K562 (cell line): ENCODE results near the gene WDR18. TPM values are rescaled to one million over a fixed set of nuclear protein-coding genes. Genes with fewer than 3 reads are reported as not detected.
A peak's percentile ranks its signal among the peaks of the same experiment; 100 is the strongest.

Experiments
- ATAC-seq: fragments of 200-7000 bp; cut with Tn5 transposase; 3 replicates; pipeline ENCODE4 v1.9.1; 2020; ENCODE audit warnings: moderate library complexity
- BruUV-seq: library from RNA; stranded (reverse); fragments of 400-500 nt; replicated peaks from 2 replicates; lab custom pipeline; 2021; lab: Mats Ljungman, UMichigan
- CTCF ChIA-PET: fragments of 300-600 bp; formaldehyde crosslinking; extraction: SDS; loops from one replicate; lab custom pipeline; 2021; ENCODE audit warnings: low intra/inter-chr PET ratio; lab: Yijun Ruan, JAX
- POLR2A ChIA-PET: fragments of 300-600, 350-650 bp; sonication (Branson Sonifier 250); formaldehyde crosslinking; extraction: SDS; loops from one replicate; lab custom pipeline; 2021; ENCODE audit warnings: antibody characterized with exemption, inconsistent platforms; lab: Yijun Ruan, JAX
- DNase-seq, 4 experiments: peaks; one replicate each; pipeline versions ENCODE4 v3.0.0 to v3.0.0-alpha.2; 2011 to 2018; ENCODE audit warnings: low spot score in 3 of 4, mixed read lengths in 3 of 4; ENCODE audit errors: extremely low read depth in 1 of 4
- FAIRE-seq: peaks from 2 replicates; lab custom pipeline; 2011; peaks lifted over from hg19 to GRCh38; lab: Jason Lieb, UNC
- H2AFZ ChIP-seq: 2 replicates; pipeline ENCODE4 v1.6.0; 2011; ENCODE audit warnings: low read depth, low read length, control low read depth, inconsistent platforms
- H3K27ac ChIP-seq: fragments of 200-600 bp; 3 replicates; pipeline ENCODE4 v1.8.0; 2011; ENCODE audit warnings: low read depth, mild to moderate bottlenecking, control low read depth, inconsistent platforms, low read length, moderate library complexity, mixed read lengths; ENCODE audit errors: extremely low read depth
- H3K27me3 ChIP-seq, 2 experiments: fragments of 300-600 bp in 1 of 2; 2 replicates in 1 of 2; 3 replicates in 1 of 2; pipeline versions ENCODE4 v1.6.0 to v1.8.0; 2011; ENCODE audit warnings: inconsistent platforms in 2 of 2, low read length in 2 of 2, mild to moderate bottlenecking in 1 of 2, mixed read lengths in 1 of 2, moderate library complexity in 1 of 2; ENCODE audit not compliant: control insufficient read depth in 2 of 2, insufficient read depth in 2 of 2
- H3K36me3 ChIP-seq: fragments of 300-600 bp; 3 replicates; pipeline ENCODE4 v1.8.0; 2011; ENCODE audit warnings: mild to moderate bottlenecking, low read length, inconsistent platforms; ENCODE audit not compliant: control insufficient read depth, insufficient read depth
- H3K4me1 ChIP-seq, 2 experiments: fragments of 200-600 bp in 1 of 2; replicated peaks in 1 of 2; 2 replicates in 1 of 2; 3 replicates in 1 of 2; pipeline versions ENCODE4 v1.5.1 to v1.8.0; 2011; ENCODE audit warnings: inconsistent platforms in 2 of 2, low read length in 2 of 2, mild to moderate bottlenecking in 1 of 2, mixed read lengths in 1 of 2, moderate library complexity in 1 of 2; ENCODE audit not compliant: control insufficient read depth in 2 of 2, insufficient read depth in 2 of 2
- H3K4me2 ChIP-seq: 2 replicates; pipeline ENCODE4 v1.6.1; 2011; ENCODE audit warnings: low read length, control low read depth, inconsistent platforms, mixed read lengths; ENCODE audit not compliant: insufficient read depth
- H3K4me3 ChIP-seq: fragments of 200-600 bp; sonication (generic), shearing (Covaris generic); 2 replicates; pipeline ENCODE4 v1.5.1; 2016; ENCODE audit warnings: control low read depth, inconsistent platforms
- H3K79me2 ChIP-seq: fragments of 200-600 bp; 3 replicates; pipeline ENCODE4 v1.8.0; 2011; ENCODE audit warnings: low read length, inconsistent platforms; ENCODE audit not compliant: control insufficient read depth, insufficient read depth
- H3K9ac ChIP-seq, 2 experiments: 2 replicates each; pipeline versions ENCODE4 v1.6.0 to v1.6.1; 2011; ENCODE audit warnings: low read depth in 2 of 2, low read length in 2 of 2, control low read depth in 1 of 2, inconsistent platforms in 1 of 2, mild to moderate bottlenecking in 1 of 2, mixed read lengths in 1 of 2; ENCODE audit not compliant: insufficient read depth in 1 of 2
- H3K9me1 ChIP-seq: one replicate; pipeline ENCODE4 v1.6.0; 2011; ENCODE audit warnings: inconsistent platforms, mild to moderate bottlenecking, low read length, moderate library complexity; ENCODE audit not compliant: control insufficient read depth, insufficient read depth
- H3K9me3 ChIP-seq: replicated peaks from 2 replicates; pipeline ENCODE4 v1.5.1; 2011; ENCODE audit warnings: low read depth, low read length, inconsistent platforms; ENCODE audit not compliant: control insufficient read depth, insufficient read depth
- H4K20me1 ChIP-seq: replicated peaks from 2 replicates; pipeline ENCODE4 v1.6.1; 2011; ENCODE audit warnings: low read length, inconsistent platforms, mixed read lengths; ENCODE audit not compliant: control insufficient read depth, insufficient read depth
- AFF1 ChIP-seq, 2 experiments: fragments of 450-650 bp; IDR thresholded peaks; 2 replicates each; pipeline ENCODE4 v1.6.1; 2018; ENCODE audit warnings: mild to moderate bottlenecking in 2 of 2, low read depth in 1 of 2; ENCODE audit not compliant: partially characterized antibody in 2 of 2
- BCOR ChIP-seq: fragments of 450-650 bp; IDR thresholded peaks from 2 replicates; pipeline ENCODE4 v1.6.1; 2016
- CBX1 ChIP-seq: sonication (generic); IDR thresholded peaks from 2 replicates; pipeline ENCODE4 v1.6.1; 2016; ENCODE audit warnings: antibody characterized with exemption, low read depth, mild to moderate bottlenecking
- E4F1 ChIP-seq: fragments of 250-450 bp; sonication (Bioruptor Pico); IDR thresholded peaks from 2 replicates; pipeline ENCODE4 v1.5.0; 2021; ENCODE audit warnings: mild to moderate bottlenecking, borderline replicate concordance
- HCFC1 ChIP-seq: IDR thresholded peaks from 2 replicates; pipeline ENCODE4 v1.6.1; 2012; ENCODE audit warnings: low read depth, low read length, improper control_type of control experiment
- MEIS2 ChIP-seq: fragments of 450-650 bp; IDR thresholded peaks from 2 replicates; pipeline ENCODE4 v1.6.1; 2014; ENCODE audit warnings: mild to moderate bottlenecking; ENCODE audit not compliant: partially characterized antibody
- NCOA4 ChIP-seq: fragments of 450-650 bp; IDR thresholded peaks from 2 replicates; pipeline ENCODE4 v1.6.1; 2018; ENCODE audit warnings: mild to moderate bottlenecking; ENCODE audit not compliant: partially characterized antibody
- NFIC ChIP-seq: fragments of 450-650 bp; IDR thresholded peaks from 2 replicates; pipeline ENCODE4 v1.6.1; 2017; ENCODE audit warnings: mild to moderate bottlenecking, inconsistent platforms
- POLR2A ChIP-seq: fragments of 450-650 bp; conservative IDR thresholded peaks from 2 replicates; pipeline ENCODE4 v1.6.1; 2016
- STAT6 ChIP-seq: sonication (generic); formaldehyde crosslinking; IDR thresholded peaks from 2 replicates; pipeline ENCODE4 v1.8.1; 2023; ENCODE audit warnings: mild to moderate bottlenecking, missing genetic modification reagents
- TCF7L2 ChIP-seq: fragments of 150-350 bp; IDR thresholded peaks from 2 replicates; pipeline ENCODE4 v1.6.1; 2016; ENCODE audit warnings: low read depth, mild to moderate bottlenecking, low read length, moderate library complexity
- ZBED1 ChIP-seq: IDR thresholded peaks from 2 replicates; pipeline ENCODE4 v1.6.1; 2014
- ZKSCAN8 ChIP-seq: fragments of 200-800 bp; sonication (Bioruptor generic); IDR thresholded peaks from 2 replicates; pipeline ENCODE4 v1.6.1; 2016; ENCODE audit warnings: missing genetic modification characterization, missing compliant biosample characterization
- WGBS: fragments of 100-300 bp; shearing (Covaris generic); methylation state at CpG from one replicate; pipeline ENCODE4 v1.1.6; 2016; ENCODE audit warnings: low coverage, mixed read lengths; ENCODE audit not compliant: insufficient coverage; ENCODE audit errors: missing lambda C conversion rate; 5-methylcytosine and 5-hydroxymethylcytosine counted together
- in situ Hi-C: fragments of 300-500 bp; cut with MboI; formaldehyde crosslinking; loops from 4 replicates; pipeline ENCODE4 v1.15.0; 2018; ENCODE audit warnings: inconsistent platforms, mixed read lengths
- intact Hi-C: fragments of 100-400 bp; cut with micrococcal nuclease; formaldehyde crosslinking; loops from 2 replicates; pipeline ENCODE4 v1.14.2; 2022
- polyA plus RNA-seq, 8 experiments: library from polyadenylated mRNA; depleted of rRNA in 4 of 8; stranded (reverse) in 5 of 8; unstranded in 3 of 8; fragments of >200 nt; fragmentation: Nextera tagmentation in 2 of 8; fragmentation: Illumina TruSeq in 1 of 8; extraction: Ambion mirVana in 2 of 8; extraction: Trizol in 1 of 8; gene quantifications; 2 replicates each; pipeline versions ENCODE4 v1.2.1 to v1.2.3, GENCODE V29; 2011 to 2014; ENCODE audit warnings: inconsistent platforms in 1 of 8, missing spikeins in 1 of 8
- total RNA-seq, 7 experiments: library from RNA; depleted of rRNA in 6 of 7; stranded (reverse); fragments of >200 nt in 6 of 7; fragmentation: Illumina TruSeq in 2 of 7; extraction: Trizol in 2 of 7; gene quantifications; 2 replicates each; pipeline versions ENCODE4 v1.2.1 to v1.2.3, GENCODE V29; 2011 to 2021; ENCODE audit warnings: low replicate concordance in 1 of 7

Gene WDR18
- total and polyA plus RNA-seq, 9 of the 15 experiments (the other 6 are each of a cell fraction or from before 2014, with no cell fraction given) = 0.65 to 181 (median 30.1) TPM

GRCh38 chr19:960601-960938 is 23.6 kb upstream of the WDR18 start:
- WGBS = 67% methylated on average over 8 of the region's 8 CpGs
- Histone ChIP-seq H3K9ac (peak overlapping the region; percentile 51 to 87; a peak in 3 of 4 replicates), H3K4me2 (peak overlapping the region; percentile 57), H3K79me2 (peaks cover 61% of the 10 kb centered on the region), H4K20me1 (no peaks in the 10 kb centered on the region), H3K9me3 (peaks cover 8% of the 10 kb centered on the region), H3K9me1 (no peaks in the 10 kb centered on the region), H3K27ac (peak overlapping the region; percentile 73), H3K36me3 (peaks cover 64% of the 10 kb centered on the region; the same call in 2 of the 3 replicates), H2AFZ (no peak overlapping the region), H3K4me3 (no peak overlapping the region), H3K4me1 (peaks cover 49 to 89% of the 10 kb centered on the region in 2 experiments), H3K27me3 (no peaks in the 10 kb centered on the region)
- ChIA-PET POLR2A (interaction anchor here (1.9 kb wide), 1 partner anchor 21 kb away, joined by 4 read pairs; no protein-coding TSS in a partner anchor), CTCF (no interaction called here)
- in situ Hi-C loops (no loop called here), intact Hi-C loops (no loop called here)
- ATAC-seq (no peak), DNase-seq (no peak), FAIRE-seq (no peak)
- no TSS peak for BruUV-seq
- TF ChIP-seq AFF1 (IDR thresholded peaks at IDR 0.05; ENCODE audit: low read depth in 1 of 2, partially characterized antibody in 2 of 2) (no peak), BCOR (peak; percentile 62), TCF7L2 (no peak), NCOA4 (no peak), ZBED1 (no peak), CBX1 (peak; percentile 15; the same call in 1 of the 2 replicates), NFIC (no peak), POLR2A (no peak), HCFC1 (no peak), E4F1 (CRISPR knock-in tag) (no peak), ZKSCAN8 (CRISPR knock-in tag) (peak; percentile 95), MEIS2 (no peak), STAT6 (CRISPR knock-in tag) (0 out of 2 replicates have a peak, but pooled peaks have one; percentile 49)
